ENCODE measurements around the gene NDUFB11.

GRCh38 chrX:47148946-47149345 is 4.4 kb upstream of the NDUFB11 start:
- no peak for TF ChIP-seq CTCF (IDR thresholded peaks at IDR 0.05)
- TF ChIP-seq POLR2A (IDR thresholded peaks at IDR 0.05) = no peak
